HG03159 (cell line): ENCODE data around the gene TUB.

Experiments
- ATAC-seq: cut with Tn5 transposase; IDR thresholded peaks from one replicate; pipeline ENCODE4 v1.9.1; 2021; ENCODE audit warnings: mild to moderate bottlenecking, moderate library complexity; ENCODE audit not compliant: unreplicated experiment

The TUB gene

GRCh38 chr11:8080674-8081590 is at the start of gene TUB:
TUB (plus strand) TSS chr11:8081211; CDS start chr11:8081511, 300 bp downstream.
- no peak for ATAC-seq

GRCh38 chr11:8031248-8032115 is 49.5 kb upstream of the TUB start:
- ATAC-seq: no peak

GRCh38 chr11:8032122-8032521 is 48.9 kb upstream of the TUB start:
- ATAC-seq: no peak

- ATAC-seq: no peak
These were observed 48.3 kb upstream of the TUB start for GRCh38 chr11:8032576-8033304.

GRCh38 chr11:8033305-8034105 is 47.5 kb upstream of the TUB start:
- peak; percentile 83 for ATAC-seq

- no peak for ATAC-seq
These were observed 46.9 kb upstream of the TUB start for GRCh38 chr11:8034106-8034585.

GRCh38 chr11:8034604-8035190 is 46.3 kb upstream of the TUB start:
- no peak for ATAC-seq

GRCh38 chr11:8035200-8035855 is 45.7 kb upstream of the TUB start:
- no peak for ATAC-seq

GRCh38 chr11:8036002-8036802 is 44.8 kb upstream of the TUB start:
- no peak for ATAC-seq

- no peak for ATAC-seq
These were observed 44.0 kb upstream of the TUB start for GRCh38 chr11:8036986-8037385.

GRCh38 chr11:8038393-8038792 is 42.6 kb upstream of the TUB start:
- no peak for ATAC-seq

GRCh38 chr11:8038811-8039529 is 42.0 kb upstream of the TUB start:
- no peak for ATAC-seq

- ATAC-seq: no peak
These were observed 41.3 kb upstream of the TUB start for GRCh38 chr11:8039530-8040260.

- ATAC-seq: no peak
These were observed 40.6 kb upstream of the TUB start for GRCh38 chr11:8040261-8040920.

GRCh38 chr11:8040921-8041285 is 40.1 kb upstream of the TUB start:
- no peak for ATAC-seq

GRCh38 chr11:8041576-8041975 is 39.4 kb upstream of the TUB start:
- no peak for ATAC-seq

- ATAC-seq: no peak
These were observed 37.3 kb upstream of the TUB start for GRCh38 chr11:8043756-8044155.
